Mesenchymal stem cell (in vitro differentiated cells and primary cell): Measurements from ENCODE around the gene DNAJC24.

Experiments
- DNase-seq: peaks from one replicate; pipeline ENCODE4 v3.0.0-alpha.2; 2013
- H2AFZ ChIP-seq: one replicate; pipeline ENCODE4 v1.6.1; 2013; ENCODE audit warnings: low read depth, mild to moderate bottlenecking, control low read depth, inconsistent platforms, low read length, moderate library complexity
- H2AK5ac ChIP-seq: 2 replicates; pipeline ENCODE4 v1.6.1; 2013; ENCODE audit warnings: low read length, moderate library complexity, mild to moderate bottlenecking, inconsistent platforms; ENCODE audit not compliant: severe bottlenecking
- H2BK120ac ChIP-seq: one replicate; pipeline ENCODE4 v1.6.1; 2013; ENCODE audit warnings: low read depth, mild to moderate bottlenecking, inconsistent platforms, low read length, moderate library complexity
- H2BK12ac ChIP-seq, 2 experiments: one replicate each; pipeline ENCODE4 v1.6.1; 2013; ENCODE audit warnings: inconsistent platforms in 2 of 2, low read length in 2 of 2, mild to moderate bottlenecking in 2 of 2, moderate library complexity in 2 of 2, control low read depth in 1 of 2
- H2BK15ac ChIP-seq: one replicate; pipeline ENCODE4 v1.6.1; 2013; ENCODE audit warnings: mild to moderate bottlenecking, low read depth, inconsistent platforms; ENCODE audit not compliant: poor library complexity, severe bottlenecking
- H2BK5ac ChIP-seq: 2 replicates; pipeline ENCODE4 v1.6.1; 2013; ENCODE audit warnings: low read depth, mild to moderate bottlenecking, low read length, control low read depth, inconsistent platforms; ENCODE audit not compliant: poor library complexity, severe bottlenecking
- H3K14ac ChIP-seq, 2 experiments: one replicate each; pipeline ENCODE4 v1.6.1; 2013; ENCODE audit warnings: inconsistent platforms in 2 of 2, low read length in 2 of 2, control low read depth in 1 of 2, mild to moderate bottlenecking in 1 of 2, moderate library complexity in 1 of 2
- H3K18ac ChIP-seq, 2 experiments: one replicate each; pipeline ENCODE4 v1.6.1; 2013; ENCODE audit warnings: inconsistent platforms in 2 of 2, low read length in 2 of 2, control low read depth in 1 of 2, low read depth in 1 of 2, mild to moderate bottlenecking in 1 of 2
- H3K23ac ChIP-seq, 2 experiments: one replicate each; pipeline ENCODE4 v1.6.1; 2013; ENCODE audit warnings: inconsistent platforms in 2 of 2, low read length in 2 of 2, mild to moderate bottlenecking in 2 of 2, moderate library complexity in 2 of 2, control low read depth in 1 of 2
- H3K27ac ChIP-seq: 2 replicates; pipeline ENCODE4 v1.5.1; 2013; ENCODE audit warnings: mild to moderate bottlenecking, moderate library complexity, low read length, control low read depth, inconsistent platforms; ENCODE audit not compliant: poor library complexity, severe bottlenecking
- H3K27me3 ChIP-seq, 2 experiments: 2 replicates each; pipeline versions ENCODE4 v1.6.1 to v1.7.0; 2013; ENCODE audit warnings: low read length in 2 of 2, mild to moderate bottlenecking in 2 of 2, moderate library complexity in 2 of 2, control low read depth in 1 of 2, inconsistent platforms in 1 of 2; ENCODE audit not compliant: control insufficient read depth in 1 of 2, insufficient read depth in 1 of 2
- H3K36me3 ChIP-seq, 2 experiments: 2 replicates each; pipeline versions ENCODE4 v1.6.1 to v1.7.0; 2013; ENCODE audit warnings: low read length in 2 of 2, control low read depth in 1 of 2, inconsistent platforms in 1 of 2, low read depth in 1 of 2, mild to moderate bottlenecking in 1 of 2; ENCODE audit not compliant: insufficient read depth in 2 of 2, control insufficient read depth in 1 of 2
- H3K4ac ChIP-seq, 2 experiments: one replicate each; pipeline ENCODE4 v1.6.1; 2013; ENCODE audit warnings: inconsistent platforms in 2 of 2, low read length in 2 of 2, mild to moderate bottlenecking in 2 of 2, moderate library complexity in 2 of 2, control low read depth in 1 of 2, low read depth in 1 of 2
- H3K4me1 ChIP-seq: 2 replicates; pipeline ENCODE4 v1.6.1; 2013; ENCODE audit warnings: low read depth, low read length, control low read depth; ENCODE audit not compliant: control insufficient read depth, insufficient read depth
- H3K4me2 ChIP-seq: 2 replicates; pipeline ENCODE4 v1.6.1; 2013; ENCODE audit warnings: low read length, mild to moderate bottlenecking, inconsistent platforms; ENCODE audit not compliant: poor library complexity, severe bottlenecking
- H3K4me3 ChIP-seq, 2 experiments: 2 replicates each; pipeline versions ENCODE4 v1.5.1 to v1.7.0; 2013; ENCODE audit warnings: low read length in 2 of 2, mild to moderate bottlenecking in 2 of 2, control low read depth in 1 of 2, low read depth in 1 of 2; ENCODE audit not compliant: insufficient read depth in 1 of 2
- H3K79me1 ChIP-seq: replicated peaks from 2 replicates; pipeline ENCODE4 v1.6.1; 2013; ENCODE audit warnings: mild to moderate bottlenecking, control low read depth, low read length, inconsistent platforms; ENCODE audit not compliant: poor library complexity, severe bottlenecking
- H3K9ac ChIP-seq: 2 replicates; pipeline ENCODE4 v1.7.0; 2013; ENCODE audit warnings: mild to moderate bottlenecking, low read length, moderate library complexity
- H3K9me3 ChIP-seq: 2 replicates; pipeline ENCODE4 v1.7.0; 2013; ENCODE audit warnings: mild to moderate bottlenecking, low read length; ENCODE audit not compliant: control insufficient read depth
- H4K8ac ChIP-seq: one replicate; pipeline ENCODE4 v1.6.1; 2013; ENCODE audit warnings: inconsistent platforms, mild to moderate bottlenecking, low read length, moderate library complexity
- H4K91ac ChIP-seq: one replicate; pipeline ENCODE4 v1.6.1; 2013; ENCODE audit warnings: mild to moderate bottlenecking, low read length, inconsistent platforms
- WGBS: methylation state at CpG from one replicate; pipeline ENCODE4 v1.1.7; 2013; ENCODE audit warnings: mixed read lengths; 5-methylcytosine and 5-hydroxymethylcytosine counted together

The DNAJC24 gene

DNA sequence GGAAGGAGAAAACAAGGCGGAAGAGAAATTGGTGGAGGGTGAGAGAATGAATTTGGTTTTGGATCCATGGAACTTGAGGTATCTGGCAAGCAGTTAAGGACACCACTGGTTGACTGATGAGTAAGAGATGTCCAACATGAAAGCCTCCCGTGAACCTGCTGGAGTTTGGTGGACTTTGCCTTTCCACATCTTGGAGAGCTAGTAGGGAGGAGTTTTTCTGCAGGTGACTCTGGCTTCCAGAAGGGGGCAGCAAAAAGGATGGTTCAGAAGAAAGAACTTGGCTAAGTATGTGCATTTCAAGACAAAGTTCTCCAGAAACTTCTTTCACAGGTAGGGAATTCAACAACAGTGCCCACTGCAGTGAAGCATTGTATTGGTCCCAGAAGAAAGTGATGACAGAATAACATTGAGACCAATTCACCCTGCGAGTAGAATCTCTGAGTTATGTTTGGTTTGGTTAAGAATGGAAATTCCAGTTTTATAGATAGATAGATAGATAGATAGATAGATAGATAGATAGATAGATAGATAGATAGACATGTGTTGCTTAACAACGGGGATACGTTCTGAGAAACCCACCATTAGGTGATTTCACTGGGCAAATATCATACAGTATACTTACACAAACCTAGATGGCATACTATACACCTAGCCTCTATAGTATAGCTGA, 28.6 kb upstream of the DNAJC24 start:
- Histone ChIP-seq H2BK120ac (no peak overlapping the region), H3K4ac (no peak overlapping the region), H3K27me3 (peaks cover 0 to 11% of the 10 kb centered on the region in 2 experiments), H3K18ac (no peak overlapping the region), H3K14ac (no peak overlapping the region), H3K4me3 (no peak overlapping the region), H3K23ac (no peak overlapping the region), H3K27ac (no peak overlapping the region), H4K8ac (no peak overlapping the region), H3K9ac (no peak overlapping the region), H3K9me3 (no peaks in the 10 kb centered on the region), H3K4me2 (no peak overlapping the region), H2AFZ (no peak overlapping the region), H2AK5ac (no peak overlapping the region), H2BK5ac (no peak overlapping the region), H4K91ac (no peak overlapping the region), H2BK12ac (no peak overlapping the region), H3K36me3 (no peaks in the 10 kb centered on the region), H3K4me1 (no peaks in the 10 kb centered on the region), H3K79me1 (no peaks in the 10 kb centered on the region), H2BK15ac (no peak overlapping the region)
- WGBS: 87% methylated on average over 5 of the region's 5 CpGs
- DNase-seq: peak; percentile 22

DNA sequence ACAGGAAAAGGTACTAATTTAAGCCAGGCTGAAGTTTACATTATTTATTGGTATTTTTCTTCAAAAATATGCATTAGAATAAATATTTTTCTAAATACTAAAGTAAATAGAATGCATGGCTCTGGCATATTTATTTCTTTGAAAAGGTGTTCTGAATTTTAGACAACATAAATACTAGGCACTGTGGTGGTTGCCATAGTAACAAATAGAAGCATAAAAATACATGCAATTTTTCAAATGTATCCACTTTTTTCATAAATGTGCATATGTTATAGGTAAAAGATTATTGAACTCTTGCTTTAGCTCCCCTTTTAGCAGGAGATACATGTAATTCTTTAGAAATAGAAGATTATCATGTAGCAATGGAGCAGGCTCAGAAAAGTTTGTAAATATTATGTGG, 18.5 kb upstream of the DNAJC24 start:
- Histone ChIP-seq H3K4me3 (no peak overlapping the region), H2AFZ (no peak overlapping the region)

DNA sequence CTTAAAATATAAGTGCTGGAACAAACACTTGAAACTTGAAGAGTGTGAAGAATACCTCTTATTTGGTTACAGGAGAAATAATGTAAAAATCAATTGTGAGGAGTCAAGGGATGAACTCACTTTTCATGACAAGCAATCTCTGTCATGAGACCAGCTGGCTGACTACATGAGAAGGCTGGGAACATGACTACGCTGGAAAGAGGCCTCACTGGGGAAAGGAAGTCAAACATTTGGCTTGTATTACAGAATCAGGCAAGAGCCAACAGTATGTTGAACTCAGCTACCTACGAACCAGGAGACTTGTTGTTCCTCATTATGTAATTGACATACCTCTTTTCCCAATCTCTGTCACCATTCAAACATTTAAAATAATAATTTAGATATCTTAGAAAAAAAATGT, 14.5 kb upstream of the DNAJC24 start:
- Histone ChIP-seq H3K14ac (no peak overlapping the region), H3K9me3 (no peaks in the 10 kb centered on the region), H3K4ac (no peak overlapping the region), H2BK120ac (no peak overlapping the region), H3K4me1 (no peaks in the 10 kb centered on the region), H3K79me1 (no peaks in the 10 kb centered on the region), H2AFZ (no peak overlapping the region), H2BK15ac (no peak overlapping the region), H2AK5ac (no peak overlapping the region), H3K4me3 (no peak overlapping the region), H3K27me3 (no peaks in the 10 kb centered on the region), H2BK5ac (no peak overlapping the region), H3K23ac (no peak overlapping the region), H3K4me2 (no peak overlapping the region), H3K18ac (no peak overlapping the region), H3K9ac (peak overlapping the region; percentile 76), H4K91ac (no peak overlapping the region), H2BK12ac (no peak overlapping the region), H3K27ac (no peak overlapping the region), H3K36me3 (no peaks in the 10 kb centered on the region), H4K8ac (no peak overlapping the region)
- 54% methylated on average over 1 of the region's 2 CpGs for WGBS
- no peak for DNase-seq

More for the DNA sequence above, 18.5 kb upstream of the DNAJC24 start:
- Histone ChIP-seq H3K36me3 (no peaks in the 10 kb centered on the region), H2AK5ac (no peak overlapping the region), H3K23ac (no peak overlapping the region), H3K27me3 (peaks cover 0 to 4% of the 10 kb centered on the region in 2 experiments), H3K79me1 (no peaks in the 10 kb centered on the region), H3K18ac (no peak overlapping the region), H2BK5ac (no peak overlapping the region), H3K14ac (no peak overlapping the region), H2BK120ac (no peak overlapping the region), H3K27ac (no peak overlapping the region), H3K9ac (no peak overlapping the region), H3K4ac (no peak overlapping the region), H3K4me1 (no peaks in the 10 kb centered on the region), H2BK12ac (no peak overlapping the region), H2BK15ac (no peak overlapping the region), H3K9me3 (no peaks in the 10 kb centered on the region), H4K8ac (no peak overlapping the region), H3K4me2 (no peak overlapping the region), H4K91ac (no peak overlapping the region)
- no peak for DNase-seq

DNA sequence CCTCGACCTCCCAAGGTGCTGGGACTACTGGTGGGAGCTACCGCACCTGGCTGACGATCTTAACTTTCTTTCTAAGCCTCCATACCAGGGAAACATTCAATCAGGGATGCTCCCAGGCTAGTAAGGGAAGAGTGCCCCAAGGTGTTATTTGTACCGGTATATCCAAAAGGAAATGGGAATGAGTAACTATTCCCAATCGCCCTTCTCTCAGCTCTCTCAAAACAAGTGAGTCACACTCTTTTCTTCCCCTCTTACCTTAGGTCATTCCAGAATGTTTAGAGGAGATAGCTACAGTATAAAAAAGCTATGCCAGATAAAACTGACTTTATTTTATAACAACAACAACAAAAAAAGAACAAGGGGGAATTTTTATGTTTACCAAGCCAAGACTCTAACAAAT, 13.8 kb upstream of the DNAJC24 start:
- DNase-seq: no peak
- no peak overlapping the region for H3K9ac ChIP-seq
- H3K79me1 ChIP-seq: no peaks in the 10 kb centered on the region
- no peak overlapping the region for H4K8ac ChIP-seq
- H3K18ac ChIP-seq: no peak overlapping the region
- H3K27me3 ChIP-seq: no peaks in the 10 kb centered on the region
- WGBS: 88% methylated on average over 2 of the region's 5 CpGs
- no peak overlapping the region for H2BK12ac ChIP-seq
- no peaks in the 10 kb centered on the region for H3K4me1 ChIP-seq
- no peaks in the 10 kb centered on the region for H3K9me3 ChIP-seq
- H3K4me3 ChIP-seq: no peak overlapping the region
- H3K4ac ChIP-seq: no peak overlapping the region
- H3K14ac ChIP-seq: no peak overlapping the region
- H3K23ac ChIP-seq: no peak overlapping the region
- H2BK15ac ChIP-seq: no peak overlapping the region
- no peak overlapping the region for H3K4me2 ChIP-seq
- no peak overlapping the region for H3K27ac ChIP-seq
- no peak overlapping the region for H2AFZ ChIP-seq
- H2AK5ac ChIP-seq: no peak overlapping the region
- no peak overlapping the region for H2BK5ac ChIP-seq
- H3K36me3 ChIP-seq: no peaks in the 10 kb centered on the region
- H2BK120ac ChIP-seq: no peak overlapping the region
- no peak overlapping the region for H4K91ac ChIP-seq
